ENCODE measurements around the gene TCF7L1.
A peak's percentile ranks its signal among the peaks of the same experiment; 100 is the strongest.
"Not testable (repeated sequence)": the region's sequence is repeated elsewhere in the genome, so short reads cannot be mapped to it uniquely, and the experiment has no call there.

The TCF7L1 gene

DNA sequence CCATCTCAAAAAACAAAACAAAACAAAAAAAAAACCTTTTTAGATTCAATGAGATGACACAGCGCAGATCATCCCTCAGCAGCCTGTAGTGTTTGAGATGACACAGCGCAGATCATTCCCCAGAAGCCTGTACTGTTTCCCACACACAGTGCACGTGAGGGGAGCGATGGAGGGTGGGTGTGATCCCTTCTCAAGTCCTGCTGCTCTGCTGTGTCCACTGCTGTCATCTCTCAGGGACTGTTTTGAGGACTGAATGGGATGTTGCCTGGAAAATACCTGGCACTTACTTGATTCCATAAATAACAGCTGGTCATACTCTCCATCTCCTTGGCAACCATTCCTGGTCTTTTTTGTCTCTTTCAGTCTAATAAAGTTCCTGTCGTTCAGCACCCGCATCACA lies 168.9 kb downstream of the TCF7L1 start:
- DNase-seq, result no peak

DNA sequence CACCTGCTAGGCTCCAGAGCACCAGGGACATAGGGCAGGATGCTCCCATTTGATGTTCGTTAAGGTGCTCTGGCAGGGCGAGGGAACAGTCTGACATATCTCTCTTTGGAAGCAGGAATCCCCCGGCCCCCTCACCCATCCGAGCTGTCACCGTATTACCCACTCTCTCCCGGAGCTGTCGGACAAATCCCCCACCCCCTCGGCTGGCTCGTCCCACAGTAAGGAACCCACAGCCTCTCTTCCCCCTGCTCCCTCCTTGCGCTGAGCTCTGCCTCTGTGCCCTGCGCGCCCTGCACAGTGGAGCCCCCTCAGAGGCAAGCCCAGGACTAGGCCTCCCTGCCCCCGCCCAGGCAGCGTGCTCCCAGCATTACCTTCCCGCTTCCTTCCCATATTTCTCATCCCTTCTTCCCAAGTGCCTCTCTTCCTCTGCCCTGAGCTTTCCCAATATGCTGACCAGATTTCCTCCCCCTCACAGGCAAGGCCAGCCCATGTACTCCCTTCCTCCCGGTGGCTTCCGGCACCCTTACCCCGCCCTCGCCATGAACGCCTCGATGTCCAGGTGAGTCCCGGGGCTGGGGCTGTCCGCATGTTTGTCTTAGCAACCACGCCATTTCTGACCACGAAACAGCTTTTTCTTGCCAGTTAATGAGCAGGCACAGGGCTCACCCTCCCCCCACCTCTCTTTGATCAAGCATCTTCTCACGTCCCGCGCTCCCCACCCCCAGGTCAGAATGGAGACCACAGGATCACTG lies 170.8 kb downstream of the TCF7L1 start:
- DNase-seq, result no peak

DNA sequence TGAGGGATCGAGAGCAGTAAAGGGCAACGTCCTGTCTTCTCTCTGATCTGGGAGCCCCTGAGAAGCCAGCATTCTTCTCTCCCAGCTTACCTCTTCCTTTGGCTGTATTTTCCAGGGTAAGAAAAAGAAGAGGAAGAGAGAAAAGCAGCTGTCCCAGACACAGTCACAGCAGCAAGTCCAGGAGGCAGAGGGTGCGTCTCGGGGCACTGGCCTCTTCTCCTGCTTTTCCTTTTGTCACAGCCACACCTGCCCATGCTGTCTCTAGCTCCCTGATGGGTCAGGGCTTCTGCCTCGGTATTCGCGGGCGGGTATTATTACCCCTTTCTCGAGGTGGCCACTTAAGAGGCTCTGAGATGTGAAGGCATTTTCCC lies 174.3 kb downstream of the TCF7L1 start:
- no peak for DNase-seq

DNA sequence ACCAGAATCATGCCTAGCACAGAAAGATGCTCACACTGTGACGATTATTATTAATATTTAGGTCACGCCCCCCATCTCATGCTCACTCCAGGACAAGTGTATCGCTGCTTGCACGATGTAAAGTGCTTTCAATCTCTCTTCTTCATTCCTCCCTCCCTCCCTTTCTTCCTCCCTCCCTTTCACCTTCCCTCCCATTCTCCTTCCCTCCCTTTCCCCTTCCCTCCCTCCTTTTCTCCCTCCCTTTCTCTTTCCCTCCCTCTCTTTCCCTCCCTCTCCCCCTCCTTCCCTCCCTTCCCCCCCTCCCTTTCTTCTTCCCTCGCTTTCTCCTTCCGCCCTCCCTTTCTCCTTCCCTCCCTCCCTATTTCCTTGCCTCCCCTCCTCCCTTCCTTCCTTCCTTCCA lies 175.0 kb downstream of the TCF7L1 start:
- no peak for DNase-seq

DNA sequence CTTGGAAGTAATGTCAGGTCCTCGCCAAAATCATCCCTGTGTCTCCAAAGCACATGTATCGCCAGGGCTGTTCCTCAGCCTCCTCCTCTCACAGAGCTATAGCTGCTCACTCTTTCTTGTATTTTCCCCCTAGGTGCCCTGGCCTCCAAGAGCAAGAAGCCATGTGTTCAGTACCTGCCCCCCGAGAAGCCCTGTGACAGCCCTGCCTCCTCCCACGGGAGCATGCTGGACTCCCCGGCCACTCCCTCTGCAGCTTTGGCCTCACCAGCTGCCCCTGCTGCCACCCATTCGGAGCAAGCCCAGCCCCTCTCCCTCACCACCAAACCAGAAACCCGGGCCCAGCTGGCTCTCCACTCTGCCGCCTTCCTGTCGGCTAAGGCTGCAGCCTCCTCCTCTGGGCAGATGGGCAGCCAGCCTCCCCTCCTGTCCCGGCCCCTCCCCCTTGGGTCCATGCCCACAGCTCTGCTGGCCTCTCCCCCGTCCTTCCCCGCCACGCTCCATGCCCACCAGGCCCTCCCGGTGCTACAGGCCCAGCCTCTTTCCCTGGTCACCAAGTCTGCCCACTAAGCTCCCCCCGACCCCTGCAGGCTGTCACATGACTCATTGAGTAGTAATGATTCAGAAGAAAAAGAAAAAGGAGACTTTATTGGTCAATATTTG lies 175.8 kb downstream of the TCF7L1 start:
- peak; percentile 48 for DNase-seq

DNA sequence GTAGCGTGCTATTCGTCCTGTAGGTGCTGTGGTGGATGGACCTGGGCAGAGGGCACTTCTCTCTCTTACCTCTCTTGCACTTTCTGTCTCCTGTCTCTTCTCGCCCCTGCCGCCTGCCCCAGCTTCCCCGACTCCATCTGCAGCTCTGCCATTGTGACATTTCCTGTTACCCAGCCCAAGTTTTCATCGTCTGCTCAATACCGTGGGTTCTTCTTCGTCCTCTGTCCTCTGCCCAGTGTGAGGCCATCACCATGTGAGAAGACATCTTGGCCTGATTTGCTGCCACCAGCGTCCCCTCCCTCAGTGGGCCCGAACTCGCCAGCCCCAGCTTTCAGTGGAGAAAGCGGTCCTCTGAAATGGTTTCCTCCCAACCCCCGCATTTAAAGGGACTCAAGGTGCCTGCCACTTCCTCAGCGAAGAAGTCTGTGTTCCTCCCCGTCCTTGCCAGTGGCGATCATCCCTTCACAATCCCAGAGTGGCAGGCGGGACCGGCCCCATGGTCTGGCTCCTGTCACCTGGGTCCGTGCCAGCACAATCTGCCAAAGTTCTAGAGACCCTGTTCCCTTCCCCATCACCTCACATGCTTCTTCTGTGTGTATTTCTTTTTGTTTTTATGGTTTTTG lies 176.6 kb downstream of the TCF7L1 start:
- no peak for DNase-seq

DNA sequence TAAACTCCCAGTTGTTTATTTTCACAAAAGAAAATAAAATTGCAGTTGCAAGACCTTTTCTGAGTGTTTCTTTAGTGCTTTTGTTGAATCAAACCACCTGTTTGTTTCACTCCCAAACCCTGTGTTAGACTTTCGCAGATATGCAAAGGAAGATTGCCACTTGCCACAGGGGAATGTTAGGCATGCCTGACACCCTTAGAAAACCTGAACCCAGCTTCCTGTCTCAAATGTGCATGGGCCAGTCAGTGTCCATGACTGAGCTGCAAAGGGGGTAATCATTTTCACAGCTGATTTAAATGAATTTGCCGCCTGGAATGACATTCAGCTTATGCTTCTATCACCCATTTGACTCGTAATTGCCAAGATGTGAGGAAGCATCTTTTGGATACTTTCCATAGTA lies 177.1 kb downstream of the TCF7L1 start:
- no peak for DNase-seq

DNA sequence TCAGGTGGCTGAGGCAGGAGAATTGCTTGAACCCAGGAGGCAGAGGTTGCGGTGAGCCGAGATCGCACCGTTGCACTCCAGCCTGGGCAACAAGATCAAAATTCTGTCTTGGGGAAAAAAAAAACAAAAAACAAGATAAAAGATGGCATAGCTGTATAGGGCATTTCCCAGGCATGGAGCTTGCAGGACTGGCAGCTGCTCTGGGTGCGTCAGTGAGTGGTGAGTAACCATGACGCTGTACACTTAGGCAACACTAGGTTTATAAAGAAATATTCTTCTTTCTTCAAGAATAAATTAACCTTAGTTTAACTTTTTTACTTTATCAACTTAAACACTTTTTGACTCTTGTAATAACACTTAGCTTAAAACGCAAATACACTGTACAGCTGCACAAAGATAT lies 179.2 kb downstream of the TCF7L1 start:
- peak; percentile 86 for DNase-seq

DNA sequence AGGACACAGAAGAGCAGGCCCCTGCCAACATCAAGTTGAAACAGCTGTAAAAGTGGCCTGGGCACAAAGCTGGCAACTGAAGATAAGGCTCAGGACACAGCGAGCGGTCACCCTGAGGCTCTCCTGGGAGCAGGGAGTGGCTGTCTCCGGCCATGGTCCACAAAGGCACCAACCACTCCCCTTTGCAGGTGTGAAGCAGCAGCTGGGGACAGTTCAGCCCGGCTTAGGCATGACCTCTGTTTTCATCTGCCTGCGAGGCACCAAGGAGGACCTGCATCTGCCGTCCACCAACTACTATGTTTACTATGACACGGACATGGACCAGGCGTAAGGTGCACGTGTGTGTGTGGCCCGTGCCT lies 181.7 kb downstream of the TCF7L1 start:
- DNase-seq, result no peak

DNA sequence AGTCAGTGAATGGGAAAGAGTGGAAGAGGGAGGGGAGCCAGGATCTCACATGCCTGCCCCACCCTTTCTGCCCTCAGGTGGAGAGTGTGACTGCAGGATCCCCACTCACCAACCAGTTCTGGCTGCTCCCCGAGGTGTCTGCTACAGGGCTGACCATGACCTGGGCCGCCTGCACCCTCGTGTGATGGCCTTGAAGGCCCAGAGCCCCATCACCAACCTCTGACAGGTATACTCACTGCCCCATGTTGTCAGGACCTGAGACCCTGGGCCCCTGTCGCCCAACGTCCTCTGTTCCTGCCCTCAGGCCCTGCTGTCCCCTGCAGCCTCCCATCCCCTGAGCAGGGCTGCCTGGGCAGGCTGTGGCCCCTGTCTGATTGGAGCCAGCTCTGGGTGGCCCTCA lies 182.7 kb downstream of the TCF7L1 start:
- not testable (repeated sequence) for DNase-seq

DNA sequence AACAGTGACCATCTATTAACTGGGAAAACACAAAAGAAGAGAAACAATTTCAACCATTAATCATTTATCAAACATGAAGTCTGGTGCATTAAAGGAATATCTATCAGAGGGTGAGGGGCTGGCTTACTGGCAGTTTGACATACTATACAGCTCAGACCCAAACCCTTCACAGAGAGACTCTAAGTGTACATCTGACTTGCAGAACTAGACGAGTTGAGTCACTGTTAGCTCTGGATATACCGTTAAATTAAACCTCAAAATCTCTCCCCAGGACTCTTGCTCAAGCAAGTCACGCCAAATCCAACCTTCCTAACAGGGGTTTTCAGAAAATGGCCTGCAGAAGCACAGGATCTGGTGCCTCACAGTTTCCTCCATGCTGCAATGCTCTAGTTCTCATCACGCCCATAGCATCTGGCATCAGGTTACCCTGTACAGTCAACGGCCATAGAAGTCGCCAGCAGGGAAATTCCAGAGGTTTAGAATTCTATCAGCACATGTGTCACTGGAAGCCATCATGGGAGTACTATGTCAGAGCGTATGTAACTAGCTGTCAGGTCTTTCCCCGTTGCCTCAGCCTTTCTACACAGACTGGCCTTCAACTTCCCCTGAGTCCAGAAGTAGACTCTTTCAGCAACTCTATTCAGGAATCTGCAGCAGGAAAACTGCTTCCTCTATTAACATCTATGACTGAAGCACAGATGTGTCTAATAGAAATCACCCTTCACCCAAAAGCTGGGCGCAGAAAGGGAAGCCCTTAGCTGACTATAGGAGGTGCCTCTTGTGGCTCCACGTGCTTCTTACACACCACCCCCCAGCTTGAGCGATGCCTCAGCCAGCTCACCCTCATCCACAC lies 185.3 kb downstream of the TCF7L1 start:
- DNase-seq, result peak; percentile 43

DNA sequence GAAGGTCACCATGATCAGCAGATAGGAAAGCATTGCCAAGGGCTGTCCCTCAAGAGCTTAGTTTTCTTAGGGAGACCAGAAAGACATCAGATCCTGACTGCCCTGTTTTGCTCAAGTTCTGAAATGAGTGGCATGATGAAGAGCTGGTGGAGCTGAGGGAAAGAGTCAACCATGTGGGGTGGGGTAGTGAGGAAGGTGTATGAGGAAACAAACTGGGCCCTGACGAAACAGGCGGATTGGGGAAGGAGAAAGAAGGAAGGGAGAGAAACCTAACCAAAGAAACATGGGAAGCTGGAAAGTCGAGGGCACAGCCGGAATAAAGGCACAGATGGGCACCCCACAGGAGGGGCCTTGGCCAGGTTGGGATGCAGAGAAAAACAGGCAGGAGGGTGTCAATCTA lies 186.6 kb downstream of the TCF7L1 start:
- no peak for DNase-seq

DNA sequence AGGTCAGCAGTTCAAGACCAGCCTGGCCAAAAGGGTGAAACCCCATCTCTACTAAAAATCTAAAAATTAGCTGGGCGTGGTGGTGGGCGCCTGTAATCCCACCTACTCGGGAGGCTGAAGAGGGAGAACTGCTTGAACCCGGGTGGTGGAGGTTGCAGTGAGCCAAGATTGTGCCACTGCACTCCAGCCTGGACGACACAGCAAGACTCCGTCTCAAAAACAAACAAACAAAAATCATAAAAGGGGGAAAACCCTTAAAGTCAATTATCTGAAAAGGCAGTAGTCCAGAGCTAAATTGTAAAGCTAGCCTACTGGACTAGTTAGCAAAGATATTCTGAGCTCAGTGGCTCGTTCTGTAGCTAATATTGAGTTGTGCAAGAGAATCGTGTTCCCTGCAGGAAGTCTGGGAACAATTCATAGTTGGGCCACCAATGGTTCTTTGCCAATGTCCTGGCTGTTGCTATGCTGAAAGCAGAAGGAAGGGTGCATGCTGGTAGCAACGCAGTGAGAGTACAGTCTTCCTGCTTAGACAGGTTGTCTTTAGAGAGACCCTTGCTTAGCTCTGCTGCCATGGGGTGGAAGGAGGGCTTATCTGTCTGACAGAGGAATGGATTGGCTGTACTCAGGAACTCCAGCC lies 190.3 kb downstream of the TCF7L1 start:
- DNase-seq, result no peak

DNA sequence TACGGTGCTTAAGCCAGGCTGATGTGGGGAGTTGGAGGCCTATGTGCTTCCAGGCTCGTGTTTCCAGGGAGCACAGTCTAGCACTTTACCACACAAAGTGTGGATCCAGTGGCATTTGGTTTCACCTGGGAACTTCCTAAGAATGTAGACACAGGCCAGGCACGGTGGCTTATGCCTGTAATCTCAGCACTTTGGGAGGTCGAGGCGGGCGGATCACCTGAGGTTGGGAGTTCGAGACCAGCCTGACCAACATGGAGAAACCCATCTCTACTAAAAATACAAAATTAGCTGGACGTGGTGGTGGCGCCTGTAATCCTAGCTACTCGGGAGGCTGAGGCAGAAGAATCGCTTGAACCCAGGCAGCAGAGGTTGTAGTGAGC lies 190.8 kb downstream of the TCF7L1 start:
- DNase-seq, result not testable (repeated sequence)

DNA sequence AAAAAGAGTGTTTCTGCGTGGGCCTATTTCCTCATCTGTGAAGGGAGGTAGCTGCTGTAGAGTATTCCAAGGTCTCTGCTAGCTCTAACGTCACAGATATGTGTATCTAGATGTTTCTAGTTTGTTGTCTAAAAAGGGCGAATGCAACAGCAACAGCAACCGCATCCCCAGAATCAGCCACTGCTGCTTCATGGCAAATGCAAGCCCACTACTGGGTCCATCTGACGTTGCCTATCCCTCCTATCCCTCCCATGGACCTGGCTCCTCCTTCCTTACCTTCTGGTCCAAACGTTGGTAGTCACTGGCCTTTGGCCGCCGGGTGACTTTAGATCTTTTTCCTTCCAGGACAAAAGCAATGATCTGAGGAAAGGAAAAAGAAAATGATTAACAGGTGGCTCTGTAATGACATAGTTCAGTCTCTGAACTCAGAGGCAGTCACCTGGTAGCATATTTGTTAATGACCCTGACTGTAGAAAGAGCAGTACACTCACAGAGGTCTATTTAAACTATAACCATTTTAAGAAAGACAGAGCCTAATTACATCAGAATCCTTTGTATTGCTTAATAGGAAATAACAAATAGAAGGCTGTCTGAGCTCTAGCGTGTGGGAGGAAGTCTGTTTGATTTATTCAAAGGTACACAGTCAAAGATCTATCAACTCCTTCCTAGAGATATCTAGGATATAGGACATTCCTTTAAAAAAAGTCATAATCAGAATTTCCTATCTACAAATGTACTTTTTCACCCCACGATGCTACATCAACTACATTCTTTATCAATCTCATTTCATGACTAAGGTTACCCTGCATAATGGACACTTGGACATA lies 191.7 kb downstream of the TCF7L1 start:
- DNase-seq, result peak; percentile 63

DNA sequence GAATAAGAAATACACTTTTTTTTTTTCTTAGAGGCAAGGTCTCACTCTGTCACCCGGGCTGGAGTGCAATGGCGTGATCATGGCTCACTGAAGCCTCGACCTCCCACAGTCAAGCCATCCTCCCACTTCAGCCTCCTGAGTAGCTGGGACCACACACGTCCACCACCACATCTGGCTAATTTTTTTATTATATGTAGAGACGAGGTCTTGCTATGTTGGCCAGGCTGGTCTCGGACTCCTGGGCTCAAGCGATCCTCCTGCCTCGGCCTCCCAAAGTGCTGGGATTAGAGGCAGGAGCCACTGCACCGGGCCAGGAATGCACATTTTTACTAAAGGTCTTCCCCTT lies 192.2 kb downstream of the TCF7L1 start:
- no peak for DNase-seq

DNA sequence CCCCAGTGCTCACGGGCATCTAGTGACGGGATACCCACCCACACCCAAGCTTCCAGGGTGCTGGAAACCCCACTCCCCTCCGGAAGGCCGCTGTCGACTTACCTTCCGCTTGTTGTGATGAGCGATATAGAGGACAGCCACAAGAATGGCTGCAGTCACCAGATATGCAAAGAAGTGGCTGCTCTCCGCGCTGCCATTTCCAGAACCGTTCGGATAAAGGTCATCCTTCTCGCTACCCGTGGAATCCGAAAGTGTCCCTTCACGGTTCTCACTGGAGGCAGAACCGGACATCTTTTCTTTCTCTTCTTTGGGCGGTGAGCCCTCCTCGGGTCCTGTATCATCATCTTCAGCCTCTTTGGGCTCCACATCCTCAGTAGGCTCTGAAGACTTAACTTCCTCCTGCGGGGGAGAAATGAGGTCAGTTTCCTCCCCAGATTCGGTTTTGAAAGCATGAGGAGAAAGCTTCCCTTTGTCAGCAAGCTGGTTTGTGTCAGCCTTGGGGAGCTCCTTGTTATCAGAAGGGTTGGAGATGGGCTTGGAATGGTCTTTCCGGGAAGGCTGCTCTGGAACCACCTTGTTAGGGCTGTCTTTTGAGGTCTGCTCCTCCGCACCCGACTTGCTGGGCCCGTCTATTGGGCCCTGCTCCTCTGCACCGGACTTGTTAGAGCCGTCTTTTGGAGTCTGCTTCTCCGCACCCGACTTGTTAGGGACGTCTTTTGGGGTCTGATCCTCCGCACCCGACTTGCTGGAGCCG lies 193.4 kb downstream of the TCF7L1 start:
- DNase-seq, result no peak

DNA sequence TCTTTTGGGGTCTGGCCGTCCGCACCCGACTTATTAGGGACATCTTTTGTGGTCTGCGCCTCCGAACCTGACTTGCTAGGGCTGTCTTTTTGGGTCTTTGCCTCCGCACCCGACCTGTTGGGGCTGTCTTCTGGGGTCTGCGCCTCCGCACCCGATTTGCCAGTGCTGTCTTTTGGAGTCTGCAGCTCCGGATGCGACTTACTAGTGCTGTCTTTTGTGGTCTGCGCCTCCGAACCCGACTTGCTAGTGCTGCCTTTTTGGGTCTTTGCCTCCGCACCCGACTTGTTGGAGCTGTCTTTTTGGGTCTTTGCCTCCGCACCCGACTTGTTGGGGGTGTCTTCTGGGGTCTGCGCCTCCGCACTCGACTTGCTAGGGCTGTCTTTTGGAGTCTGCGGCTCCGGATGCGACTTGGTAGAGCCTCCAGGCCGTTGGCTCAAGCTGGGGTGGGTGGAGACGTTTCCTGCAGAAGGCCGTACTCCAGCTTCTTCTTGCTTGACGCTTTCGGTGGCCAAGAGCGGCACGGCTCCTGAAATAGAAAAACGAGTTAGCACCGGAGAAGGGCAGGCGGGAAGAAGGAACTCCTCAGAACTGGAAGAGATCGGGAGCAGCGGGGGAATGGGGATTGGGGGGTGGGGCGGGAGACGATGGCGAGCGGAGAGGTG lies 194.1 kb downstream of the TCF7L1 start:
- DNase-seq, result peak; percentile 19

DNA sequence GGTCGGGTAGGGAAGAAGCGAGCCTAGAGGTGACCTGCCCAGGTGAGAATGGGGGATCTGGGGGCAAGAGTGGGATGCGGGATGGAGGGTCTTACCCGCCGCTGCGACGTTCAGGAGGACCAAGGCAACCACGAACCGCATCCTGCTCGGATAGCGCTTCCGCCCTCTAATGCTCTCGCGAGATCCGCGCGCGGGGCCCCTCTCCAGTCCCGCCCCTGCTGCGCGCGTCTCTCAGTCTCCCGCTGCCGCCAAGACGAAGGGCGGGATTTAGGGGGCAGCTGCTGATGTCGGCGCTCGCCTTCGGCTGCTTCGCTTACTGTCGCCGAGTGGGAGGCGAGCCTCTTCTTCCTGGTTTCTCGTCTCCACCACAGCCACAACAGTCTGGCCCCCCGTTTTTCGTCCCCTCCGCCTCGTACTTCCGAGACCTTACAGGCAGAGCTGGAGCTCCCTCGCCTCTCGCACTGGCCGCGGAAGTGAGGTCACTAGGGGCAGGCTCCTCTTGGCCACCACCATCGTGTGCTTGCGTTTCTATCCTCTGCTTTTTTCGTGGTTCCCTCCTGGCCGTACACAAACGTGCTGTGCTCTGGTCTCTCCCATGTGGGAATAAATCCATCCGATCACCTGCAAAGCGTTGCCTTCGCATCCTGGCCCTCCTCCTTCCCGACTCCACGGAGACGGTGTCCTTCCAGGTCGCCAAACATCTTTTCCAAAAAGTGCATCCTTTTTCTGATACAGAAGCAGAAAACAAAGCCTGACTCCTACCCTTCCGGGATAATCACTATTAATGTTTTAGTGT lies 194.8 kb downstream of the TCF7L1 start, which contains the start of gene TGOLN2:
TSS of gene TGOLN2 (minus strand) at position 168 of the 796 bp plus-strand sequence. CDS start at position 141, 27 bp downstream.
- peak; percentile 90 for DNase-seq

DNA sequence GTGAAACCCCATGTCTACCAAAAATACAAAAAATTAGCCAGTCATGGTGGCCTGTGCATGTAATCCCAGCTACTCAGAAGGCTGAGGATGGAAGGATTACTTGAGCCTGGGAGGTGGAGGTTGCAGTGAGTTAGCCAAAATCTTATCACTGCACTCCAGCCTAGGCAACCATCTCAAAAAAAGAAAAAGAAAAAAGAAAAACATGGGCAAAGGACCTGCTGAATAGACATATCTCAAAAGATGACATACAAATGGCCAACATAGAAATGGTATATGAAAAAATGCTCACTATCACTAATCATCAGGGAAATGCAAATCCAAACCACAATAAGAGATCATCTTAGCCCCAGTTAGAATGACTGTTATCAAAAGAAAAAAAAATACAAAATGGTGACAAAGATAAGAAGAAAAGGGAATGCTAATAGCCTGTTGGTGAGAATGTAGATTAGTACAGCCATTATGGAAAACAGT lies 196.0 kb downstream of the TCF7L1 start:
- no peak for DNase-seq

Measured in HCEC 1CT (cell line).